Measurements from ENCODE around the gene COPA. TPM values are rescaled to one million over a fixed set of nuclear protein-coding genes. Genes with fewer than 3 reads are reported as not detected.
A peak's percentile ranks its signal among the peaks of the same experiment; 100 is the strongest.

The COPA gene
- total RNA-seq, 1 experiment from 2014 or later, result 118 TPM

GRCh38 chr1:160361814-160362167 is 18.7 kb upstream of the COPA start:
- no peak overlapping the region for H2BK15ac ChIP-seq (ENCODE audit: low read depth, low read length)
- no peaks in the 10 kb centered on the region for H3K9me3 ChIP-seq (ENCODE audit: control insufficient read depth, low read depth, low read length)
- no peak overlapping the region for H3K14ac ChIP-seq (ENCODE audit: insufficient read depth, low read length)
- H3K18ac ChIP-seq (ENCODE audit: insufficient read length, low read depth, low read length), result no peak overlapping the region
- no peak overlapping the region for H4K5ac ChIP-seq (ENCODE audit: insufficient read length, low read depth, low read length)
- H2AFZ ChIP-seq (ENCODE audit: low read length), result no peak overlapping the region
- H3T11ph ChIP-seq (ENCODE audit: low read length), result no peak overlapping the region
- no peak overlapping the region for H3K4me2 ChIP-seq (ENCODE audit: insufficient read depth, insufficient read length, low read length)
- Mint-ChIP-seq H3K27ac (peak overlapping the region; percentile 76 to 95 (median 87); a peak in 5 of 7 replicates), H3K4me1 (peaks cover 33 to 46% of the 10 kb centered on the region in 2 experiments), H3K9me3 (no peaks in the 10 kb centered on the region), H3K4me3 (no peak overlapping the region), H3K27me3 (ENCODE audit: low read depth) (no peaks in the 10 kb centered on the region), H3K36me3 (ENCODE audit: insufficient read depth in 1 of 3, low read depth in 3 of 3) (peaks cover 8 to 40% (median 34%) of the 10 kb centered on the region in 3 experiments; a peak in 6 of 7 replicates)
- no peaks in the 10 kb centered on the region for H3K79me1 ChIP-seq (ENCODE audit: insufficient read depth, low read depth, low read length, poor library complexity, severe bottlenecking)
- DNase-seq, result no peak
- H3K23ac ChIP-seq (ENCODE audit: insufficient read length, low read depth, low read length), result no peak overlapping the region
- no peak overlapping the region for H3K27ac ChIP-seq (ENCODE audit: insufficient read length, low read depth, low read length)
- H4K8ac ChIP-seq (replicated peaks; ENCODE audit: insufficient read length, low read depth, low read length), result no peak overlapping the region
- H4K91ac ChIP-seq (ENCODE audit: insufficient read length, low read depth, low read length), result no peak overlapping the region
- H2AK5ac ChIP-seq (ENCODE audit: insufficient read length, low read length), result no peak overlapping the region
- no peak overlapping the region for H3K4ac ChIP-seq (ENCODE audit: low read depth, low read length)
- no peaks in the 10 kb centered on the region for H3K23me2 ChIP-seq (ENCODE audit: insufficient read length, low read depth, low read length, poor library complexity, severe bottlenecking)
- no peaks in the 10 kb centered on the region for H3K27me3 ChIP-seq (ENCODE audit: insufficient read depth, low read length)
- H4K20me1 ChIP-seq (ENCODE audit: control insufficient read depth, insufficient read depth, insufficient read length), result no peaks in the 10 kb centered on the region
- H2BK20ac ChIP-seq (ENCODE audit: low read depth, low read length, poor library complexity, severe bottlenecking), result no peak overlapping the region
- WGBS (ENCODE audit: extremely low coverage, insufficient read length, low lambda C conversion rate), result no CpG with 5 or more reads among the region's 4 CpGs
- H3K56ac ChIP-seq (ENCODE audit: insufficient read length, low read depth, low read length), result no peak overlapping the region
- no peak overlapping the region for H2BK12ac ChIP-seq (ENCODE audit: insufficient read length, low read depth, low read length)
- no peaks in the 10 kb centered on the region; the same call in 1 of the 2 replicates for H3K4me1 ChIP-seq (ENCODE audit: insufficient read depth, low read length)
- no peak overlapping the region for H3K9ac ChIP-seq (ENCODE audit: extremely low read depth, insufficient read length, low read length)
- H2BK120ac ChIP-seq (ENCODE audit: low read depth, low read length, poor library complexity, severe bottlenecking), result no peak overlapping the region
- TF ChIP-seq CTCF (conservative IDR thresholded peaks at IDR 0.05), result no peak
- no peak overlapping the region for H2BK5ac ChIP-seq (ENCODE audit: insufficient read length, low read length)
- no peaks in the 10 kb centered on the region for H3K79me2 ChIP-seq (ENCODE audit: insufficient read depth, low read length)

Data from H9 (cell line).